Keratinocyte (primary cell): ENCODE results near the gene DOCK3. TPM values are rescaled to one million over a fixed set of nuclear protein-coding genes. Genes with fewer than 3 reads are reported as not detected.

Source experiments
- DNase-seq: peaks from one replicate; pipeline ENCODE4 v3.0.0-alpha.2; 2011; ENCODE audit warnings: low read depth, missing footprints, low spot score
- FAIRE-seq: peaks from 2 replicates; lab custom pipeline; 2011; peaks lifted over from hg19 to GRCh38; lab: Jason Lieb, UNC
- H2AFZ ChIP-seq: 2 replicates; pipeline ENCODE4 v1.6.0; 2012; ENCODE audit warnings: low read length, control low read depth, inconsistent platforms; ENCODE audit not compliant: control insufficient read depth
- H3K27ac ChIP-seq: 2 replicates; pipeline ENCODE4 v1.5.1; 2011; ENCODE audit warnings: low read length; ENCODE audit not compliant: control insufficient read depth, insufficient read depth
- H3K27me3 ChIP-seq: 3 replicates; pipeline ENCODE4 v1.6.0; 2011; ENCODE audit warnings: low read length; ENCODE audit not compliant: control insufficient read depth, insufficient read depth; ENCODE audit errors: extremely low read depth
- H3K36me3 ChIP-seq, 2 experiments: 2 replicates in 1 of 2; 3 replicates in 1 of 2; pipeline ENCODE4 v1.5.1; 2011; ENCODE audit warnings: low read length in 2 of 2, mild to moderate bottlenecking in 1 of 2; ENCODE audit not compliant: control insufficient read depth in 2 of 2, insufficient read depth in 2 of 2; ENCODE audit errors: extremely low read depth in 1 of 2
- H3K4me1 ChIP-seq: 3 replicates; pipeline ENCODE4 v1.5.1; 2011; ENCODE audit warnings: low read length; ENCODE audit not compliant: control insufficient read depth, insufficient read depth; ENCODE audit errors: extremely low read depth
- H3K4me2 ChIP-seq: 3 replicates; pipeline ENCODE4 v1.6.0; 2011; ENCODE audit warnings: low read depth, low read length; ENCODE audit not compliant: control insufficient read depth, insufficient read depth; ENCODE audit errors: extremely low read depth
- H3K4me3 ChIP-seq, 3 experiments: fragments of 200-600 bp in 1 of 3; sonication (generic) in 1 of 3; 2 replicates in 2 of 3; 3 replicates in 1 of 3; pipeline ENCODE4 v1.5.1; 2011 to 2016; ENCODE audit warnings: low read length in 3 of 3, mild to moderate bottlenecking in 3 of 3, control low read depth in 2 of 3, inconsistent platforms in 1 of 3, low read depth in 1 of 3, mixed read lengths in 1 of 3, mixed run types in 1 of 3, moderate library complexity in 1 of 3; ENCODE audit not compliant: control insufficient read depth in 2 of 3, insufficient read depth in 2 of 3; ENCODE audit errors: extremely low read depth in 1 of 3
- H3K79me2 ChIP-seq: 2 replicates; pipeline ENCODE4 v1.6.0; 2012; ENCODE audit warnings: low read length; ENCODE audit not compliant: control insufficient read depth, insufficient read depth
- H3K9ac ChIP-seq: 3 replicates; pipeline ENCODE4 v1.6.0; 2011; ENCODE audit warnings: low read length; ENCODE audit not compliant: control insufficient read depth, insufficient read depth; ENCODE audit errors: extremely low read depth
- H3K9me1 ChIP-seq: 3 replicates; pipeline ENCODE4 v1.6.0; 2011; ENCODE audit warnings: low read length; ENCODE audit not compliant: control insufficient read depth, insufficient read depth; ENCODE audit errors: extremely low read depth
- H3K9me3 ChIP-seq: 2 replicates; pipeline ENCODE4 v1.5.1; 2012; ENCODE audit warnings: low read depth, low read length; ENCODE audit not compliant: control insufficient read depth
- H4K20me1 ChIP-seq: 3 replicates; pipeline ENCODE4 v1.6.0; 2011; ENCODE audit warnings: low read length; ENCODE audit not compliant: control insufficient read depth, insufficient read depth; ENCODE audit errors: extremely low read depth
- EZH2 ChIP-seq: IDR thresholded peaks from one replicate; pipeline ENCODE4 v1.6.1; 2012; ENCODE audit warnings: inconsistent platforms, mild to moderate bottlenecking, low read length, moderate library complexity
- dilution Hi-C: fragments of 300-500 bp; cut with MboI; formaldehyde crosslinking; loops from one replicate; pipeline ENCODE4 v1.7.0; 2020; ENCODE audit warnings: low sequenced_read_pairs; ENCODE audit not compliant: extremely low pct_ligation_motif_present
- polyA plus RNA-seq, 5 experiments: library from polyadenylated mRNA; depleted of rRNA in 3 of 5; stranded (reverse) in 3 of 5; stranded (forward) in 1 of 5; unstranded in 1 of 5; fragments of >200 nt; gene quantifications; 1 replicate in 1 of 5; 2 replicates in 3 of 5; 3 replicates in 1 of 5; pipeline versions ENCODE4 v1.2.1 to v1.2.3, GENCODE V29; 2011 to 2012; ENCODE audit warnings: missing spikeins in 2 of 5, low read depth in 1 of 5, low replicate concordance in 1 of 5
- TF ChIP-seq, protein P1 (sequence below), 3 experiments: IDR thresholded peaks in 1 of 3; conservative IDR thresholded peaks in 1 of 3; optimal IDR thresholded peaks in 1 of 3; 2 replicates in 2 of 3; 3 replicates in 1 of 3; pipeline versions ENCODE3 to v1.5.1; 2011; ENCODE audit warnings: low read length in 3 of 3, mild to moderate bottlenecking in 3 of 3, moderate library complexity in 2 of 3, control low read depth in 1 of 3, inconsistent platforms in 1 of 3; ENCODE audit not compliant: insufficient read depth in 2 of 3; ENCODE audit errors: extremely low read depth in 1 of 3

Gene DOCK3
- polyA plus RNA-seq, 1 donor (not counting 4 experiments of a cell fraction or from before 2014, with no cell fraction given), result 0.10 TPM

GRCh38 chr3:50816894-50817293, 142.2 kb downstream of the DOCK3 start:
- Histone ChIP-seq H3K36me3 (no peaks in the 10 kb centered on the region), H4K20me1 (no peaks in the 10 kb centered on the region), H3K27me3 (no peaks in the 10 kb centered on the region), H3K4me3 (no peak overlapping the region), H3K79me2 (no peaks in the 10 kb centered on the region), H3K9ac (no peak overlapping the region), H3K9me1 (no peaks in the 10 kb centered on the region), H3K4me1 (peaks cover 6% of the 10 kb centered on the region), H2AFZ (no peak overlapping the region), H3K9me3 (no peaks in the 10 kb centered on the region), H3K4me2 (no peak overlapping the region), H3K27ac (no peak overlapping the region)
- dilution Hi-C loops, result no loop called here
- FAIRE-seq, result no peak
- TF ChIP-seq, protein P1, sequence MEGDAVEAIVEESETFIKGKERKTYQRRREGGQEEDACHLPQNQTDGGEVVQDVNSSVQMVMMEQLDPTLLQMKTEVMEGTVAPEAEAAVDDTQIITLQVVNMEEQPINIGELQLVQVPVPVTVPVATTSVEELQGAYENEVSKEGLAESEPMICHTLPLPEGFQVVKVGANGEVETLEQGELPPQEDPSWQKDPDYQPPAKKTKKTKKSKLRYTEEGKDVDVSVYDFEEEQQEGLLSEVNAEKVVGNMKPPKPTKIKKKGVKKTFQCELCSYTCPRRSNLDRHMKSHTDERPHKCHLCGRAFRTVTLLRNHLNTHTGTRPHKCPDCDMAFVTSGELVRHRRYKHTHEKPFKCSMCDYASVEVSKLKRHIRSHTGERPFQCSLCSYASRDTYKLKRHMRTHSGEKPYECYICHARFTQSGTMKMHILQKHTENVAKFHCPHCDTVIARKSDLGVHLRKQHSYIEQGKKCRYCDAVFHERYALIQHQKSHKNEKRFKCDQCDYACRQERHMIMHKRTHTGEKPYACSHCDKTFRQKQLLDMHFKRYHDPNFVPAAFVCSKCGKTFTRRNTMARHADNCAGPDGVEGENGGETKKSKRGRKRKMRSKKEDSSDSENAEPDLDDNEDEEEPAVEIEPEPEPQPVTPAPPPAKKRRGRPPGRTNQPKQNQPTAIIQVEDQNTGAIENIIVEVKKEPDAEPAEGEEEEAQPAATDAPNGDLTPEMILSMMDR (optimal IDR thresholded peaks at IDR 0.05 in 1 of 3, IDR thresholded peaks at IDR 0.05 in 1 of 3, conservative IDR thresholded peaks at IDR 0.05 in 1 of 3; ENCODE audit: extremely low read depth in 1 of 3, insufficient read depth in 2 of 3, low read length in 3 of 3), result no peak
- TF ChIP-seq EZH2, result no peak
- DNase-seq, result no peak

GRCh38 chr3:50817756-50818529, 143.2 kb downstream of the DOCK3 start:
- no peak overlapping the region for H3K4me2 ChIP-seq
- H3K27me3 ChIP-seq, result no peaks in the 10 kb centered on the region
- TF ChIP-seq, protein P1 (optimal IDR thresholded peaks at IDR 0.05 in 1 of 3, IDR thresholded peaks at IDR 0.05 in 1 of 3, conservative IDR thresholded peaks at IDR 0.05 in 1 of 3; ENCODE audit: extremely low read depth in 1 of 3, insufficient read depth in 2 of 3, low read length in 3 of 3), result no peak
- no peak for TF ChIP-seq EZH2
- peaks cover 6% of the 10 kb centered on the region for H3K4me1 ChIP-seq
- H3K9ac ChIP-seq, result no peak overlapping the region
- no peaks in the 10 kb centered on the region for H3K36me3 ChIP-seq
- no peaks in the 10 kb centered on the region for H3K9me1 ChIP-seq
- H2AFZ ChIP-seq, result no peak overlapping the region
- H3K9me3 ChIP-seq, result no peaks in the 10 kb centered on the region
- H4K20me1 ChIP-seq, result no peaks in the 10 kb centered on the region
- DNase-seq (no peak), FAIRE-seq (no peak)
- H3K79me2 ChIP-seq, result no peaks in the 10 kb centered on the region
- no peak overlapping the region for H3K27ac ChIP-seq
- dilution Hi-C loops, result no loop called here
- H3K4me3 ChIP-seq, result no peak overlapping the region
